DND-41 (cell line): ENCODE data around the gene GTF2B.

Source experiments
- CTCF ChIP-seq: IDR thresholded peaks from 2 replicates; pipeline ENCODE4 v1.5.1; 2012; ENCODE audit warnings: borderline replicate concordance, low read length, moderate library complexity, mild to moderate bottlenecking; ENCODE audit not compliant: poor library complexity, severe bottlenecking; ENCODE audit errors: extremely low read depth
- EZH2 ChIP-seq: IDR thresholded peaks from 3 replicates; pipeline ENCODE4 v1.6.1; 2012; ENCODE audit warnings: borderline replicate concordance, low read depth, mild to moderate bottlenecking, moderate library complexity, low read length, inconsistent platforms; ENCODE audit not compliant: severe bottlenecking

- no peak for TF ChIP-seq CTCF
- TF ChIP-seq EZH2 = no peak
Measured at GRCh38 chr1:88922214-88922613, 30.8 kb upstream of the GTF2B start.
